ENCODE results near the gene EPB41L2.
"Not testable (repeated sequence)": the region's sequence is repeated elsewhere in the genome, so short reads cannot be mapped to it uniquely, and the experiment has no call there.

The EPB41L2 gene

DNA sequence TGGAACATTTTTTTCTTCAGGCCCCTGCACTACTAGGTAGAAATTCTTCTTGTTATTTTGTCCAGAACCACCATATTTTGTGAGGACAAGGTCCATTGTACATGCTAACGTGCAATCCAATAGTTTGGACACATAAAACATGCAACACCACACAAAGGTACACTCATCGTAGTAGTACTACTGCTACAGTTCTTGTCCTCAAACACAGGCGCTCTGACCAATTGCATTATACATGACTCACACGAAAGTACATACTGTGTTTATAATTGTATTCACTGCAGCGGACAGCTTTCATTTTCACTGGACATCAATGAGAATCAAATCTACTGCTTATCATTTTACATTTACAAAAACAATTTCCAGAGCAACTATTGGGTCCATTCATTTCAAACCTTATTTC lies 251.1 kb downstream of the EPB41L2 start:
- no peak for DNase-seq (ENCODE audit: low spot score)
- TF ChIP-seq, protein P1, sequence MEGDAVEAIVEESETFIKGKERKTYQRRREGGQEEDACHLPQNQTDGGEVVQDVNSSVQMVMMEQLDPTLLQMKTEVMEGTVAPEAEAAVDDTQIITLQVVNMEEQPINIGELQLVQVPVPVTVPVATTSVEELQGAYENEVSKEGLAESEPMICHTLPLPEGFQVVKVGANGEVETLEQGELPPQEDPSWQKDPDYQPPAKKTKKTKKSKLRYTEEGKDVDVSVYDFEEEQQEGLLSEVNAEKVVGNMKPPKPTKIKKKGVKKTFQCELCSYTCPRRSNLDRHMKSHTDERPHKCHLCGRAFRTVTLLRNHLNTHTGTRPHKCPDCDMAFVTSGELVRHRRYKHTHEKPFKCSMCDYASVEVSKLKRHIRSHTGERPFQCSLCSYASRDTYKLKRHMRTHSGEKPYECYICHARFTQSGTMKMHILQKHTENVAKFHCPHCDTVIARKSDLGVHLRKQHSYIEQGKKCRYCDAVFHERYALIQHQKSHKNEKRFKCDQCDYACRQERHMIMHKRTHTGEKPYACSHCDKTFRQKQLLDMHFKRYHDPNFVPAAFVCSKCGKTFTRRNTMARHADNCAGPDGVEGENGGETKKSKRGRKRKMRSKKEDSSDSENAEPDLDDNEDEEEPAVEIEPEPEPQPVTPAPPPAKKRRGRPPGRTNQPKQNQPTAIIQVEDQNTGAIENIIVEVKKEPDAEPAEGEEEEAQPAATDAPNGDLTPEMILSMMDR (IDR thresholded peaks at IDR 0.05; ENCODE audit: extremely low read depth, missing control alignments), result no peak

DNA sequence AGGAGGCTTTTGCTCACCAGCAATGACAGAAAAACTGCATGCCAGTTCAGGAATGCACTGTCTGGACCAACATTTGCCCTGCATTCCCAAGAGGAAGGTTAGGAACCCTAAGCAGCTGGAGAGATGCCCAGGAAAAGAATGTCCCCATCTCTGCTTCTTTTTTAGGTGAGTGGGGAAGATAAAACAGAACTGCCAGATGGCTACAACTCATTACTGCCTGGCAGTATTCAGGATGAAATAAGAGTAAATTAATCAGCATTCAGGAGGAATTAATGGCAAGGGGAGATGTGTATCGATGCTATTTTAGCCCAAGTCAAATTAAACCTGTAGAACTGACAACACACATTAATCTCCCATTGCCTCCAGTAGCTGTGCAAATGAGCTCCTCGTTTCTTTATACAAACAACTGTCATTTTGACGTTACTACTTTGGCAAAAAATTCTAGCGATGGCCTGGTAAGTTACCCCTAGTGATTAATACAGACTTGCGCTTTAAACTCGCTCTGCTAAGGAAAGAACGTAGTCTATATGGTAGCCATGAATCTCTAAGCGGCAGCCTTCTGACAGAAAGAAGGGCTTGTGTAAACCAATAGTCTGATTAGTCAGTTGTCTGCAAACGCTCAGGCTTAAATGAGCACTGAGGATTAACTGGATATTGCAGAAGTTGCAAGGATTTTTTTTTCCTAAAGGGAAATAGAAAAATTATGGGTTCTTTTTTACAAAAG lies 252.6 kb downstream of the EPB41L2 start:
- DNase-seq (ENCODE audit: low spot score), result no peak
- TF ChIP-seq, protein P1 (IDR thresholded peaks at IDR 0.05; ENCODE audit: extremely low read depth, missing control alignments), result no peak

DNA sequence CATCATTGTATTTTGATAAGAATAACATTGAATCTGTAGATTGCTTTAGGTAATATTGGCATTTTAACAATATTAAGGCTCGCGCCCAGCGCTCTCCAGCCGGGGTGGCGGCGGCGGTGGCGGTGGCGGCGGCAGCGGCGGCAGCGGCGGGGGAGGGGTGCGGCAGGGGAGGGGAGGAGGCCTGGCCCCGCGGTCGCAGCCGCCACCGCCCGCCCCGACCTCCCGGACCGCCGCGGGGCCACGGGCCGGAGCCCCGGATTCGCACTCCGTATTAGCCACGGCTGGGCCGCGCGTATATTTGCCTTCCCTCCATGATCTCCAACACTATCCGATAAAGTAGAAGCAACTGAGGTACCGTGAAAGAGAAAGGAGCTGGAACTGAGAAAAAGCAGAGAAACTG lies 261.7 kb downstream of the EPB41L2 start:
- not testable (repeated sequence) for DNase-seq (ENCODE audit: low spot score)

DNA sequence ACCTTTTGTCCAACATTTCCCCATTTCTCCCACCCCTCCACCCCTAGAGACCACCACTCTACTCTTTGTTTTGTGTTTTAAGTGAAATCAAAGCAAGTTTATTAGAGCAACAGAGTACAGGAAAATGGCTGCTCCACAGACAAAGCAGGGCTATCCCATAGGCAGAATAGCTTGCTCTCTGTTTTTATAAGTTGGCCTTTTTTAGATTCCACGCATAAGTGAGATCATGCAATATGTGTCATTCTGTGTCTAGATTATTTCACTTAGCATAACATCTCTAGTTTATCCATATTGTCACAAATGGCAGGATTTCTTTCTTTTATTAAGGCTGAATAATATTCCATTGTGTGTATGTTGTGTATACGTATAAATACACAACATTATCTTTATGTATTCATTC lies 266.0 kb downstream of the EPB41L2 start:
- TF ChIP-seq, protein P1 (IDR thresholded peaks at IDR 0.05; ENCODE audit: extremely low read depth, missing control alignments), result no peak
- DNase-seq (ENCODE audit: low spot score), result no peak

DNA sequence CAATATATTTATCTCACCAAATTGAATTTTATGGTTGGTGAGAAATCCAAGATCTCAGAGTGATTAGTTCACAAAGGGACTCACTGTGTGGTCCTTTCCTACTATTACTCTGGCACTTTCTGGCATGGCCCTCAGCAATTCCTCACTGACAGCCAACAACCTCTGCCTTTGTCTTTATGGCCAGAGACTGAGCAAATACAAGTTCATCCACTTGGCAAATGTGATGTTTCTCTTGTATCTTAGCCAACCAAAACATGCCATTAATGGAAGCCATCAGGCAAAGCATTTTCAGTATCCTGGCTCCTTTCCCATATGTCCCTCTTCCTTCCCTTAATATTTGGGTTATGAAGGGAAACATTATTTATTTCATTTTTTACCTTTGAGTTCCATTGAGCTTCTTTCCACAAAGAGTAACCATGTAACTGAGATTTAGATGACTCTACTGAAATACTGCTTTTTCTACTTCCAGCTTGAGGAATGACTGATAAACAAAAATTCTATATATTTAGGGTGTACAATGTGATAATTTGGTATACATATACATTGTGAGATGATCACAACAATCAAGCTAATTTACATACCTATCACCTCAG lies 266.6 kb downstream of the EPB41L2 start:
- TF ChIP-seq, protein P1 (IDR thresholded peaks at IDR 0.05; ENCODE audit: extremely low read depth, missing control alignments), result no peak
- no peak for DNase-seq (ENCODE audit: low spot score)

DNA sequence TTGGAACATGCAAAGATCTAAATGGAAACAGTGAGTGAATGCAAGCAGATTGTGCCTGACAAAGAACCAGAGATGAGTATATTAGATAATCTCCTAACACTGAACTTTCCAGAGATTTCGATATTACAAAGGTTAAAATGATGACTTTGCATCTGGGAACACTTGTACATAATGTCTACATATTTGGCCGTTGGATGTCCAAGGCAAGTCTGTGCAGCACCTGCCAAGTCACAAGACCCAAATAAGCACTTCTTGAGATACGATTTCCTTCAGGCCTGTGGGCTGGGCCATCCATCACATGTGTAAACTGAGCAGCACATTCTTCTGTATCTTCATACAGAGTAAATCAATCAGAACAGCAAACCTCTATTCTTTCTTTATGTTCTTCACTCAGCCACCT lies 268.3 kb downstream of the EPB41L2 start:
- TF ChIP-seq, protein P1 (IDR thresholded peaks at IDR 0.05; ENCODE audit: extremely low read depth, missing control alignments), result no peak
- DNase-seq (ENCODE audit: low spot score), result no peak

DNA sequence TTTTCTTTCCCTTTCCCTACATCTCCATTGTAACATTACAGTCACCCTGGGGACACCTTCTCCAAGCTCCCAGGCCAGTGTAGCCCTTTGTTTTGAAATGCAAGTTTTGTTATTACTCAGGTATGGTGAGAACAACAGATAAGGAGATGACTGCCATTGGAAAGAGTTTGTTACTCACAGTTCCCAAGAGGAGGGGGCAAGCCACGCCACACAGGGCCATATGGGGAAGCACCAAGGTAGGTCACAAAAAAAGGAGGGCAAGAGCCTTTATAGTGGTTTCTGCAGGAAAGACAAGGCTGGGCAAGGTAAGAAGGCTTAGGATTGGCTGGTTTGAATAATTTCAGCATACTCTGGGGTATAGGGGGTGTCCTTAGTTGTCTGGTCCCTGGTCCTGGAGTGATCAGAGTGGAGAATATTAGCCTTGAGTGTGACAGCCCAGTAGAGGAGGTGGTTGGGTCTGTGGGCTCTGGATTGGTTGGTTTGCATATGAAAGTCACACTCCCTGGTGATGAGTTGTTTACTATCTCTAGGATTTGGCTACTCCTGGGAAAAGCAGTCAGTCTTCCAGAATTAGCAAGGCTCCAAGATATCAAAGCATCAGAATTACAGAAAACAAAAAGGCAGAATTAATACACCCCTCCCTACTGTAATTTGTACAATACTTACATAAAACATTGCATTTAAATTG lies 268.9 kb downstream of the EPB41L2 start:
- no peak for DNase-seq (ENCODE audit: low spot score)
- TF ChIP-seq, protein P1 (IDR thresholded peaks at IDR 0.05; ENCODE audit: extremely low read depth, missing control alignments), result no peak

Data from GM20000 (cell line).